DND-41 (cell line): Measurements from ENCODE around the gene LIPT1.

ENCODE experiments used
- CTCF ChIP-seq: IDR thresholded peaks from 2 replicates; pipeline ENCODE4 v1.5.1; 2012; ENCODE audit warnings: borderline replicate concordance, low read length, moderate library complexity, mild to moderate bottlenecking; ENCODE audit not compliant: poor library complexity, severe bottlenecking; ENCODE audit errors: extremely low read depth
- EZH2 ChIP-seq: IDR thresholded peaks from 3 replicates; pipeline ENCODE4 v1.6.1; 2012; ENCODE audit warnings: borderline replicate concordance, low read depth, mild to moderate bottlenecking, moderate library complexity, low read length, inconsistent platforms; ENCODE audit not compliant: severe bottlenecking

GRCh38 chr2:99140056-99140859 is 14.5 kb upstream of the LIPT1 start:
- TF ChIP-seq CTCF (no peak), EZH2 (peak; percentile 61)
